ENCODE results near the gene ARL3. TPM values are rescaled to one million over a fixed set of nuclear protein-coding genes. Genes with fewer than 3 reads are reported as not detected.
A peak's percentile ranks its signal among the peaks of the same experiment; 100 is the strongest.
"Not testable (repeated sequence)": the region's sequence is repeated elsewhere in the genome, so short reads cannot be mapped to it uniquely, and the experiment has no call there.

The ARL3 gene
- total RNA-seq, 4 donors from 2014 or later: 11.0 to 17.7 (median 13.8) TPM

DNA sequence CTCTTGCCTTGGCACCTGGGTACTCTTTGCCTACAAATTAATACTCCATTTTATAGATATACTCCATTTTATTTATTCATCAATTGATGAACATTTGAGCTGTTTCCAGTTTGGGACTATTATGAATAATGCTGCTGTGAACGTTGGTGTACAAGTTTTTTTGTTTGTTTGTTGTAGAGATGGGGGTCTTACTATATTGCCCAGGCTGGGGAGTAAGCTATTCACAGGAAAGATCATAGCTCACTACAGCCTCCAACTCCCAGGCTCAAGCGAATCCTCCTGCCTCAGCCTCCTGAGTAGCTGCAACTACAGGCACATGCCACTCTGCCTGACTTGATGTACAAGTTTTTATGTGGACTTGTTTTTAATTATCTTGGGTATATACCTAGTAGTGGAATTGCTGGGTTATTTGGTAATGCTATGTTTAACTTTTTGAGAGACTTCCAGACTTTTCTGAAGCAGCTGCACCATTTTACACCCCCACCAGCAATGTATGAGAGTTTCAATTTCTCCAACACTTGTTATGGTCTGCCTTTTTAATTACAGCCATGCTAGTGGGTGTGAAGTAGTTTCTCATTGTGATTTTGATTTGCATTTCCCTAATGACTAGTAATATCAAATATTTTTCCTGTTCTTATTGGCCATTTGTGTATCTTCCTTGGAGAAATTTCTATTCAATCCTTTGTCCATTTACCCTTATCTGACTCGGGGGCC lies 45.5 kb upstream of the ARL3 start:
- H3K36me3 ChIP-seq: peaks cover 0 to 7% (median 0%) of the 10 kb centered on the region in 3 donors
- H3K4me1 ChIP-seq: peaks cover 0 to 84% (median 22%) of the 10 kb centered on the region in 4 donors
- WGBS, 2 donors: 89 to 94% methylated on average over 3 of the region's 3 CpGs
- H3K9me3 ChIP-seq: no peaks in the 10 kb centered on the region
- peak overlapping the region; percentile 2 to 87 (median 37) for H3K27ac ChIP-seq
- H3K4me3 ChIP-seq: no peak overlapping the region
- no peaks in the 10 kb centered on the region for H3K27me3 ChIP-seq
- TF ChIP-seq POLR2A (IDR thresholded peaks at IDR 0.05) (no peak), EP300 (IDR thresholded peaks at IDR 0.05) (no peak), CTCF (IDR thresholded peaks at IDR 0.05) (no peak)
- no peak for DNase-seq (ENCODE audit: low spot score in 2 of 2)

- 55 to 60% methylated on average over 12 of the region's 12 CpGs for WGBS, 2 donors
- peak overlapping the region; percentile 45 to 87 (median 77) for H3K27ac ChIP-seq
- not testable (repeated sequence) for H3K36me3 ChIP-seq; DNase-seq (ENCODE audit: low spot score in 2 of 2); H3K9me3 ChIP-seq; H3K27me3 ChIP-seq
- TF ChIP-seq POLR2A (IDR thresholded peaks at IDR 0.05) (peak in 1 of 2 donors; percentile 39), EP300 (IDR thresholded peaks at IDR 0.05) (peak in 1 of 2 donors; percentile 76)
- H3K4me1 ChIP-seq: peaks cover 0 to 84% (median 24%) of the 10 kb centered on the region in 4 donors
- H3K4me3 ChIP-seq: peak overlapping the region in 1 of 4 donors; percentile 12
Observed at GRCh38 chr10:102758933-102759262, 44.7 kb upstream of the ARL3 start.

DNA sequence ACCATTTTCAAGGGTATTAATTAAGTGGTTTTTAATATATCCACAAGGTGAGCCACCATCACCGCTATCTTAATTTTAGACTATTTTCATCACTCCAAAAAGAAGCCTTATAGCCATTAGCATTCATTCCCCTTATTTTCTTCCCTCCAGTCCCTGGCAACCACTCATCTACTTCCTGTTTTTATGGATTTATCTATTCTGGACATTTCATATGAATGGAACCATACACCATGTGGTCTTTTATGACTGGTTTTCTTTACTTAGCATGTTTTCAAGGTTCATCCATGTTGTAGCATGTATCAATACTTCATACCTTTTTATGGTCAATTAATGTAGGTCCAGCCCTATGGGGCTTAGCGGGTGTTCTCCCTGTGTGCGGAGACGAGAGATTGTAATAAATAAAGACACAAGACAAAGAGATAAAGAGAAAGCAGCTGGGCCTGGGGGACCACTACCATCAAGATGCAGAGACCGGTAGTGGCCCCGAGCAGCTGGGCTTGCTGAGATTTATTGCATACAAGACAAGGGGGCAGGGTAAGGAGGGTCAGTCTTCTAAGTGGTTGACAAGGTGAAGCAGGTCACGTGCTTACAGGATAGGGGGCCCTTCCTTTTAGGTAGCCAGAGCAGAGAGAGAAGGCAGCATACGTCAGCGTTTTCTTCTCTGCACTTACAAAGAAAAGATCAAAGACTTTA lies 44.2 kb upstream of the ARL3 start:
- peak overlapping the region; percentile 45 to 87 (median 77) for H3K27ac ChIP-seq
- 64% methylated on average over 9 of the region's 9 CpGs for WGBS, 2 donors
- H3K9me3 ChIP-seq: no peaks in the 10 kb centered on the region
- peaks cover 0 to 82% (median 28%) of the 10 kb centered on the region in 4 donors for H3K4me1 ChIP-seq
- H3K36me3 ChIP-seq: no peaks in the 10 kb centered on the region
- H3K27me3 ChIP-seq: no peaks in the 10 kb centered on the region
- TF ChIP-seq CTCF (IDR thresholded peaks at IDR 0.05) (no peak), POLR2A (IDR thresholded peaks at IDR 0.05) (no peak), EP300 (IDR thresholded peaks at IDR 0.05) (no peak)
- DNase-seq (ENCODE audit: low spot score in 2 of 2): no peak
- H3K4me3 ChIP-seq: peak overlapping the region in 1 of 4 donors; percentile 12

DNA sequence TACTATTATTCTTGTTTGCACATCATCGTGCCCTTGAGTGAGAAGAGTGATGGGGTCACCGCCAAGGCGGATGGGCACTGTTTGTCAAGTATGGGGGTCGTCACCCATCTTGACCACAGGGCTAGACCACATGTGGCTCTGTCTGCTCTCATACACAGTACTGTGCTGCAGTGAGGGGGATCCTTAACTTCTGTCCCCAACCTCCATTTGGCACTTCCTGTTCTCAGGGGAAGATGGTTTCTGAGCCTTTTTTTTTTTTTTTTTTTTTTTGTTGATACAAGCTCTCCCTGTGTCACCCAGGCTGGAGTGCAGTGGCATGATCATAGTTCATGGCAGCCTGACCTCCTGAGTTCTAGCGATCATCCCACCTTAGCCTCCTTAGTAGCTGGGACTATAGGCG lies 43.1 kb upstream of the ARL3 start:
- DNase-seq (ENCODE audit: low spot score in 2 of 2): no peak
- Histone ChIP-seq H3K4me3 (no peak overlapping the region), H3K9me3 (no peaks in the 10 kb centered on the region), H3K36me3 (no peaks in the 10 kb centered on the region), H3K4me1 (peaks cover 0 to 82% (median 34%) of the 10 kb centered on the region in 4 donors), H3K27ac (peak overlapping the region in 2 of 4 donors; percentile 85 to 88), H3K27me3 (no peaks in the 10 kb centered on the region)
- 90 to 94% methylated on average over 6 of the region's 6 CpGs for WGBS, 2 donors
- TF ChIP-seq EP300 (IDR thresholded peaks at IDR 0.05) (no peak), POLR2A (IDR thresholded peaks at IDR 0.05) (no peak), CTCF (IDR thresholded peaks at IDR 0.05) (no peak)

- H3K36me3 ChIP-seq: no peaks in the 10 kb centered on the region
- peak overlapping the region in 3 of 4 donors; percentile 61 to 93 (median 88) for H3K27ac ChIP-seq
- peaks cover 0 to 76% (median 37%) of the 10 kb centered on the region in 4 donors for H3K4me1 ChIP-seq
- DNase-seq (ENCODE audit: low spot score in 2 of 2): no peak
- no peaks in the 10 kb centered on the region for H3K27me3 ChIP-seq
- 22 to 26% methylated on average over 1 of the region's 1 CpG for WGBS, 2 donors
- no peak overlapping the region for H3K4me3 ChIP-seq
- TF ChIP-seq CTCF (IDR thresholded peaks at IDR 0.05): no peak
- no peak for TF ChIP-seq POLR2A (IDR thresholded peaks at IDR 0.05)
- TF ChIP-seq EP300 (IDR thresholded peaks at IDR 0.05): no peak
- H3K9me3 ChIP-seq: no peaks in the 10 kb centered on the region
Observed at GRCh38 chr10:102753718-102754117, 39.5 kb upstream of the ARL3 start.
